ENCODE measurements around the gene ESRRA. TPM values are rescaled to one million over a fixed set of nuclear protein-coding genes. Genes with fewer than 3 reads are reported as not detected.

The ESRRA gene
- total and polyA plus RNA-seq, 10 donors: 24.0 to 56.5 (median 43.2) TPM

DNA sequence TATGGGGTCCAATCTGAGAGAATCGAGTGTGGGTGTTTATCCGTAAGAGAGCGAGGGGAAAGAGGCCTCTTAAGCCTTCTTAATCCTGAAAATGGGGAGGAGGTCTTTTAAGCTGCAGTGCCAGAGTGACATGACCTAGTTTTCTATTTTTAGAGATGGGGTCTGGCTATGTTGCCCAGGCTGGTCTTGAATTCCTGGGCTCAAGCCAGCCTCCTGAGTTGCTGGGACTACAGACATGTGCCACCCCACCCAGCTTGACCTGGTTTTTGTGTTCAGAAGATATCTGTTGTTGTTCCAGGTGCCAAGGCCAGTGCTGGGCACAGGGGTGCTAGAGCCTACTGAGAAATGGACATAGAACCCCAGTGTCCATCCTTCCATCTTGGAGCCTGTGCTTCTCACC is 22.2 kb upstream of the ESRRA start:
- intact Hi-C loops (cut with DNase I; ENCODE audit: low total_unique reads): no loop called here
- Histone ChIP-seq H3K27me3 (replicated peaks in 1 of 7) (no peaks in the 10 kb centered on the region), H3K36me3 (peaks cover 0 to 47% (median 7%) of the 10 kb centered on the region in 6 donors), H3K4me1 (peaks cover 15 to 54% (median 34%) of the 10 kb centered on the region in 6 donors), H3K9me3 (no peaks in the 10 kb centered on the region), H3K4me3 (peak overlapping the region in 2 of 8 donors; percentile 82 to 89), H3K27ac (peak overlapping the region in 1 of 8 donors; percentile 100)
- TF ChIP-seq POLR2AphosphoS5 (IDR thresholded peaks at IDR 0.05): no peak
- no peak for TF ChIP-seq POLR2A (IDR thresholded peaks at IDR 0.05)
- TF ChIP-seq, protein P1, sequence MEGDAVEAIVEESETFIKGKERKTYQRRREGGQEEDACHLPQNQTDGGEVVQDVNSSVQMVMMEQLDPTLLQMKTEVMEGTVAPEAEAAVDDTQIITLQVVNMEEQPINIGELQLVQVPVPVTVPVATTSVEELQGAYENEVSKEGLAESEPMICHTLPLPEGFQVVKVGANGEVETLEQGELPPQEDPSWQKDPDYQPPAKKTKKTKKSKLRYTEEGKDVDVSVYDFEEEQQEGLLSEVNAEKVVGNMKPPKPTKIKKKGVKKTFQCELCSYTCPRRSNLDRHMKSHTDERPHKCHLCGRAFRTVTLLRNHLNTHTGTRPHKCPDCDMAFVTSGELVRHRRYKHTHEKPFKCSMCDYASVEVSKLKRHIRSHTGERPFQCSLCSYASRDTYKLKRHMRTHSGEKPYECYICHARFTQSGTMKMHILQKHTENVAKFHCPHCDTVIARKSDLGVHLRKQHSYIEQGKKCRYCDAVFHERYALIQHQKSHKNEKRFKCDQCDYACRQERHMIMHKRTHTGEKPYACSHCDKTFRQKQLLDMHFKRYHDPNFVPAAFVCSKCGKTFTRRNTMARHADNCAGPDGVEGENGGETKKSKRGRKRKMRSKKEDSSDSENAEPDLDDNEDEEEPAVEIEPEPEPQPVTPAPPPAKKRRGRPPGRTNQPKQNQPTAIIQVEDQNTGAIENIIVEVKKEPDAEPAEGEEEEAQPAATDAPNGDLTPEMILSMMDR (IDR thresholded peaks at IDR 0.05 in 8 of 11, conservative IDR thresholded peaks at IDR 0.05 in 3 of 11): no peak
- WGBS, 5 donors: 84 to 96% (median 96%) methylated on average over 3 of the region's 3 CpGs
- DNase-seq: no peak

DNA sequence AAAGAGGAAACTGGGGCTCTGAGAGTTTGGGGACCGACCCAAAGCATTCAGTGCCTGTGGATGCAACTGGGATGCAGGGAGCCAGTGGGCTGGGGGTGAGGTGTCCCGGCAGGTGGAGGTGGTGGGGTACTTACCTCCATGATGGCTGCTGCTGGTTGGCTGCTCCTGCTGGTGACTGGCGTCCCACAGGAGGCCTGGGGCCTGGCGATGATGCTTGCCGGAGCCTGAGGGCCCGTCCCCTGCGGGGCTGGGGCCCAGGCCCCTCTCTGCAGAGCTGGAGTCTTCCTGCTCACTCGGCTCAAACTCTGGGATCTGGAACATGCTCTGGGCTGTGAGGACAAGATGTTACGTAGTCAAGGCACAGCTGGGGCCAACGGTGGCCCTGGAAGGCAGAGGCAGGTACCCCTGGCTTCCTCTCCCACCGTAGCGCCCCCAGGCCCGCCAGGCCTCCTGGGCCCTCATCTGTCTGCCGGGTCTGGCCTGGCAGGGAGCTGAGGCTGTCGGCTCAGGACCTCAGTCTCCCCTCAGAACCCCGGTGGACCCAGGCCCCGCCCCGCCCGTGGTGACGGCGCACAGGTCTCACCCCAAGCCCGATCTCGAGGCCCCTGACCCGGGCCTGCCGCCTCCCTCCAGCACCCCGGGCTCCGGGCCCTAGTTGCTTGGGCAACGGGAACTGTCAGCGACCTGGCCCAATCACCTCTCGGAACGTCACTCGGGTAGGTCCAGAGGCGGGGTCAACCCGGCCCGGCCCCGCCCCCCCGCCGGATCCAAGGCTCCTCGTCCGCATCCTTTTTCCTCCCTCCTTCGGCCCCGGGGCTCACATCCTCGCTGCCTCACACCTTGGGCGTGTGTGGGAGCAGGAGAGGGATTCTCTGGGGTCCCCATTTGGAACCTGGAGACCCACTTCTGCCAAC is 21.0 kb upstream of the ESRRA start, which contains the start of gene BAD:
BAD (minus strand) TSS at position 618 of the 914 bp plus-strand sequence; CDS start at position 321, 297 bp downstream.
- H3K9me3 ChIP-seq: no peaks in the 10 kb centered on the region
- H3K27me3 ChIP-seq (replicated peaks in 1 of 7): no peaks in the 10 kb centered on the region
- peak within 1 kb of the TSS; percentile 90 to 100 (median 96) for H3K27ac ChIP-seq
- TF ChIP-seq POLR2A (IDR thresholded peaks at IDR 0.05) (no peak), POLR2AphosphoS5 (IDR thresholded peaks at IDR 0.05) (peak; percentile 73 to 83 (median 78))
- TF ChIP-seq, protein P1 (IDR thresholded peaks at IDR 0.05 in 8 of 11, conservative IDR thresholded peaks at IDR 0.05 in 3 of 11): peak in 1 of 11 experiments; percentile 16
- peak; percentile 98 for DNase-seq
- intact Hi-C loops (cut with DNase I; ENCODE audit: low total_unique reads): no loop called here
- peak within 1 kb of the TSS; percentile 69 to 96 (median 86) for H3K4me3 ChIP-seq
- WGBS, 5 donors: 3 to 18% (median 5%) methylated on average over 8 to 44 of the region's 44 CpGs
- H3K36me3 ChIP-seq: peaks cover 0 to 43% (median 0%) of the 10 kb centered on the region in 6 donors
- peaks cover 15 to 51% (median 34%) of the 10 kb centered on the region in 6 donors for H3K4me1 ChIP-seq

DNA sequence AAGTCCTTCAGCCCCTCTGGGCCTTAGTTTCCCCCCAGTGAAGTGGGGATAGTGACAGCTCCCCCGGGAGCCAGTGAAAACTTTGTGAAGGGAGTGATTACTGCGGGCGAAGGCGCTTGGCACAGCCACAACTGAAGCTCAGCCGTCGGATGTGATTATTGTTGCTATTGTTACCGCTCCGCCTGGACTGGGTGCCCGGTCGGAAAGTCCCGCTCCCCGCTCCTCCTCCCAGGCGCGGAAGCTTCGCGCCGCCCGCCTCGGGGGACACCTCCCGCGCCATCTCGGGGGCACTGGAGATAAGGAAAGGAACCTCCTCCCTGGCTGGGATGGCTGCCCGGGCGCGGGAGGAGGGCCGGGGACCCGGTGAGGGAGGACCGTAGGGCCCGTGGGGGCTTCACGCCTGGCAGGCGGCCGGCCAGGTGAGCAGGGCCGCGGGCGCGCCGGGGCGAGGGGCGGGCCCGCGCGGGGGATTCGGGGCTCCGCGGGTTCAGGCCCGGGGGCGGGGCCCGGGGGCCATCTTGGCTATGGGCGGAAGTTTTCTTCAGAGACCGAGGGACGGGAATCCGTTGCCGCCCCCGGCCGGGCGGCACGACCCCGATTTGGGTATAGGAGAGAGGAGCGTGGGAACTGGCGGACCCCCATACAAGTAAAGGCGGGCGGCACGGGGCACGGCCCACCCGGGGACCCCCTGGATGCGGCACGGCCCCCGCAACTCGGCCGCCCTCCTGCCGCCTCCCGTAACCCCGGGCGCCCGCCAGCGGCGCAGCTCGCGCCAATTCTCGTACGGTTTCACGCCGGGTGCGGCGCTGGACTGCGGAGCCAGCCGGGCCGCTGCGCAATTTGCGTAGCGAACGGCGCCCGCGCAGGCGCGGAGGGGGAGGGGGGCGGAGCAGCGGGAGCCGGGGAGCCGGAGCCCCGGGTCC is 20.1 kb upstream of the ESRRA start, which contains the start of gene GPR137:
GPR137 (plus strand) TSS at position 887 of the 923 bp plus-strand sequence. CDS start 677 bp downstream, outside the sequence.
- Histone ChIP-seq H3K27me3 (replicated peaks in 1 of 7) (peaks cover 0 to 5% (median 0%) of the 10 kb centered on the region in 7 donors), H3K36me3 (peaks cover 0 to 48% (median 0%) of the 10 kb centered on the region in 6 donors), H3K4me1 (peaks cover 15 to 51% (median 34%) of the 10 kb centered on the region in 6 donors), H3K27ac (peak within 1 kb of the TSS; percentile 90 to 100 (median 96)), H3K4me3 (peak within 1 kb of the TSS; percentile 69 to 96 (median 86)), H3K9me3 (no peaks in the 10 kb centered on the region)
- 0 to 1% (median 0%) methylated on average over 47 to 102 of the region's 102 CpGs for whole genome bisulfite sequencing, 5 donors
- peak; percentile 98 for DNase-seq
- peak in 1 of 3 donors; percentile 47 for TF ChIP-seq POLR2A (IDR thresholded peaks at IDR 0.05)
- TF ChIP-seq POLR2AphosphoS5 (IDR thresholded peaks at IDR 0.05): peak; percentile 43 to 75 (median 71)
- TF ChIP-seq, protein P1 (IDR thresholded peaks at IDR 0.05 in 8 of 11, conservative IDR thresholded peaks at IDR 0.05 in 3 of 11): peak in 1 of 11 experiments; percentile 29
- intact Hi-C loops (cut with DNase I; ENCODE audit: low total_unique reads): no loop called here
